Kidney epithelial cell (primary cell): ENCODE data around the gene HMG20B. TPM values are rescaled to one million over a fixed set of nuclear protein-coding genes. Genes with fewer than 3 reads are reported as not detected.
A peak's percentile ranks its signal among the peaks of the same experiment; 100 is the strongest.

Experiments
- DNase-seq: peaks from one replicate; pipeline ENCODE4 v3.0.0-alpha.2; 2010; ENCODE audit warnings: low read depth
- H3K27me3 ChIP-seq: 2 replicates; pipeline ENCODE4 v1.6.0; 2011; ENCODE audit warnings: low read length; ENCODE audit not compliant: control insufficient read depth, insufficient read depth
- H3K36me3 ChIP-seq: 2 replicates; pipeline ENCODE4 v1.5.1; 2011; ENCODE audit warnings: low read length; ENCODE audit not compliant: control insufficient read depth, insufficient read depth
- H3K4me3 ChIP-seq: 2 replicates; pipeline ENCODE4 v1.5.1; 2011; ENCODE audit warnings: low read depth, mild to moderate bottlenecking, control low read depth, low read length
- CTCF ChIP-seq: IDR thresholded peaks from 2 replicates; pipeline ENCODE4 v1.5.1; 2011; ENCODE audit warnings: mild to moderate bottlenecking, moderate library complexity, low read length, control low read depth, inconsistent platforms; ENCODE audit not compliant: insufficient read depth, poor library complexity, severe bottlenecking
- total RNA-seq: library from RNA; depleted of rRNA; stranded (reverse); fragments of >200 nt; gene quantifications from 2 replicates; pipeline ENCODE4 v1.2.3, GENCODE V29; 2015

HMG20B gene
- total RNA-seq, 1 donor from 2014 or later = 84.5 TPM

- TF ChIP-seq CTCF = no peak
These were observed 54.0 kb downstream of the HMG20B start, which contains the start of gene CACTIN for GRCh38 chr19:3626473-3627350. Gene CACTIN (minus strand): TSS chr19:3626790. CDS start chr19:3626762, 28 bp downstream.

GRCh38 chr19:3627351-3627723 lies 54.6 kb downstream of the HMG20B start:
- H3K27me3 ChIP-seq = no peaks in the 10 kb centered on the region
- H3K4me3 ChIP-seq = no peak overlapping the region

More at GRCh38 chr19:3626473-3627350, 54.0 kb downstream of the HMG20B start, which contains the start of gene CACTIN:
- no peaks in the 10 kb centered on the region for H3K27me3 ChIP-seq
- peak; percentile 93 for DNase-seq
- peaks cover 2% of the 10 kb centered on the region for H3K36me3 ChIP-seq
- H3K4me3 ChIP-seq = peak within 1 kb of the TSS; percentile 93

More at GRCh38 chr19:3627351-3627723, 54.6 kb downstream of the HMG20B start:
- peaks cover 2% of the 10 kb centered on the region for H3K36me3 ChIP-seq
- TF ChIP-seq CTCF = no peak
- DNase-seq = no peak

Other genes with a start within 250 kb of the HMG20B start
- 18.0 and 31.6 TPM in 2 replicates for gene NFIC, start 206.4 kb upstream of the HMG20B start, total RNA-seq
- gene SMIM24, start 92.4 kb upstream of the HMG20B start, total RNA-seq = 8.1 and 14.7 TPM in 2 replicates
- 0.62 and 1.2 TPM in 2 replicates for gene SMIM44, start 89.5 kb upstream of the HMG20B start, total RNA-seq
- 32.9 and 33.0 TPM in 2 replicates for gene DOHH, start 72.3 kb upstream of the HMG20B start, total RNA-seq
- 51.9 and 57.6 TPM in 2 replicates for gene FZR1, start 66.6 kb upstream of the HMG20B start, total RNA-seq
- not detected in 2 replicates for gene TEKTIP1, start 33.8 kb upstream of the HMG20B start, total RNA-seq
- 154 and 222 TPM in 2 replicates for gene MFSD12, start 15.4 kb upstream of the HMG20B start, total RNA-seq
- 0.21 TPM in 1 of 2 replicates, not detected in the other for gene GIPC3, start 12.5 kb downstream of the HMG20B start, total RNA-seq
- 0.04 and 0.21 TPM in 2 replicates for gene TBXA2R, start 33.9 kb downstream of the HMG20B start, total RNA-seq
- 46.6 and 48.7 TPM in 2 replicates for gene CACTIN, start 53.8 kb downstream of the HMG20B start, total RNA-seq
- gene PIP5K1C, start 127.5 kb downstream of the HMG20B start, total RNA-seq = 26.5 and 26.6 TPM in 2 replicates
- gene TJP3, start 135.4 kb downstream of the HMG20B start, total RNA-seq = 1.7 and 7.8 TPM in 2 replicates
- gene APBA3, start 188.7 kb downstream of the HMG20B start, total RNA-seq = 39.7 and 50.5 TPM in 2 replicates
- 48.4 and 120 TPM in 2 replicates for gene MRPL54, start 189.7 kb downstream of the HMG20B start, total RNA-seq
- gene RAX2, start 199.3 kb downstream of the HMG20B start, total RNA-seq = not detected in 2 replicates
- 0.50 and 1.2 TPM in 2 replicates for gene MATK, start 213.4 kb downstream of the HMG20B start, total RNA-seq